ENCODE measurements around the gene TERT. TPM values are rescaled to one million over a fixed set of nuclear protein-coding genes. Genes with fewer than 3 reads are reported as not detected.

TERT gene
- polyA plus RNA-seq, 1 experiment = not detected

- Histone ChIP-seq H3K27me3 (ENCODE audit: control insufficient read depth, insufficient read depth, low read length) (peaks cover 2% of the 10 kb centered on the region), H3K4me3 (ENCODE audit: low read depth, low read length) (no peak overlapping the region), H3K27ac (ENCODE audit: low read depth, low read length) (no peak overlapping the region), H3K9me3 (ENCODE audit: control insufficient read depth, insufficient read depth, low read length) (peaks cover 13% of the 10 kb centered on the region)
- POLR2A ChIA-PET = no interaction called here
- TF ChIP-seq CTCF (IDR thresholded peaks at IDR 0.05; ENCODE audit: low read depth, low read length) = no peak
- DNase-seq (ENCODE audit: low read depth, low spot score) = no peak
- CTCF ChIA-PET = no interaction called here
Measured at GRCh38 chr5:1310118-1310517, 15.2 kb upstream of the TERT start.

- no peak for TF ChIP-seq CTCF (IDR thresholded peaks at IDR 0.05; ENCODE audit: low read depth, low read length)
- CTCF ChIA-PET = no interaction called here
- H3K27me3 ChIP-seq (ENCODE audit: control insufficient read depth, insufficient read depth, low read length) = peaks cover 9% of the 10 kb centered on the region
Measured at GRCh38 chr5:1304033-1304432, 9.2 kb upstream of the TERT start.

GRCh38 chr5:1302258-1302657 is 7.4 kb upstream of the TERT start:
- Histone ChIP-seq H3K4me3 (ENCODE audit: low read depth, low read length) (no peak overlapping the region), H3K27me3 (ENCODE audit: control insufficient read depth, insufficient read depth, low read length) (peaks cover 9% of the 10 kb centered on the region), H3K9me3 (ENCODE audit: control insufficient read depth, insufficient read depth, low read length) (no peaks in the 10 kb centered on the region; the same call in 1 of the 2 replicates), H3K27ac (ENCODE audit: low read depth, low read length) (no peak overlapping the region)
- ChIA-PET POLR2A (no interaction called here), CTCF (no interaction called here)
- no peak for TF ChIP-seq CTCF (IDR thresholded peaks at IDR 0.05; ENCODE audit: low read depth, low read length)
- no peak for DNase-seq (ENCODE audit: low read depth, low spot score)

More at GRCh38 chr5:1304033-1304432, 9.2 kb upstream of the TERT start:
- H3K9me3 ChIP-seq (ENCODE audit: control insufficient read depth, insufficient read depth, low read length) = no peaks in the 10 kb centered on the region
- no peak overlapping the region for H3K4me3 ChIP-seq (ENCODE audit: low read depth, low read length)
- POLR2A ChIA-PET = no interaction called here
- no peak overlapping the region for H3K27ac ChIP-seq (ENCODE audit: low read depth, low read length)
- no peak for DNase-seq (ENCODE audit: low read depth, low spot score)

GRCh38 chr5:1300581-1301083 is 5.8 kb upstream of the TERT start:
- DNase-seq (ENCODE audit: low read depth, low spot score) = no peak
- POLR2A ChIA-PET = no interaction called here
- Histone ChIP-seq H3K27me3 (ENCODE audit: control insufficient read depth, insufficient read depth, low read length) (peaks cover 19% of the 10 kb centered on the region), H3K27ac (ENCODE audit: low read depth, low read length) (no peak overlapping the region), H3K4me3 (ENCODE audit: low read depth, low read length) (no peak overlapping the region), H3K9me3 (ENCODE audit: control insufficient read depth, insufficient read depth, low read length) (no peaks in the 10 kb centered on the region; the same call in 1 of the 2 replicates)
- CTCF ChIA-PET = no interaction called here
- no peak for TF ChIP-seq CTCF (IDR thresholded peaks at IDR 0.05; ENCODE audit: low read depth, low read length)

GRCh38 chr5:1299961-1300360 is 5.1 kb upstream of the TERT start:
- no peak for DNase-seq (ENCODE audit: low read depth, low spot score)
- TF ChIP-seq CTCF (IDR thresholded peaks at IDR 0.05; ENCODE audit: low read depth, low read length) = no peak
- Histone ChIP-seq H3K27me3 (ENCODE audit: control insufficient read depth, insufficient read depth, low read length) (peaks cover 23% of the 10 kb centered on the region), H3K4me3 (ENCODE audit: low read depth, low read length) (no peak overlapping the region), H3K9me3 (ENCODE audit: control insufficient read depth, insufficient read depth, low read length) (no peaks in the 10 kb centered on the region; the same call in 1 of the 2 replicates), H3K27ac (ENCODE audit: low read depth, low read length) (no peak overlapping the region)
- ChIA-PET POLR2A (no interaction called here), CTCF (no interaction called here)
